Measurements from ENCODE around the gene DTWD2.

- TF ChIP-seq CTCF (IDR thresholded peaks at IDR 0.05; ENCODE audit: low read depth, low read length) (no peak), EZH2phosphoT487 (IDR thresholded peaks at IDR 0.05; ENCODE audit: low read depth) (no peak)
These were observed 93.6 kb downstream of the DTWD2 start for GRCh38 chr5:118894709-118895108.

All from OCI-LY3 (cell line).